H1 (cell line): Measurements from ENCODE around the gene DNAJB1. TPM values are rescaled to one million over a fixed set of nuclear protein-coding genes. Genes with fewer than 3 reads are reported as not detected.
"Not testable (repeated sequence)": the region's sequence is repeated elsewhere in the genome, so short reads cannot be mapped to it uniquely, and the experiment has no call there.

Experiments used
- CTCF ChIA-PET: fragments of 300-600 bp; sonication (Branson Sonifier 250); formaldehyde crosslinking; loops from one replicate; lab custom pipeline; 2021; ENCODE audit not compliant: partially characterized antibody; lab: Charles Lee
- POLR2A ChIA-PET: fragments of 300-600 bp; sonication (Branson Sonifier 250); formaldehyde crosslinking; loops from one replicate; lab custom pipeline; 2021; ENCODE audit warnings: inconsistent platforms; ENCODE audit not compliant: partially characterized antibody; lab: Charles Lee
- DNase-seq, 2 experiments: peaks; one replicate each; pipeline versions ENCODE4 v3.0.0 to v3.0.0-alpha.2; 2010 to 2022; ENCODE audit warnings: low spot score in 2 of 2, low read depth in 1 of 2, mixed read lengths in 1 of 2
- FAIRE-seq: peaks from 2 replicates; lab custom pipeline; 2011; peaks lifted over from hg19 to GRCh38; lab: Jason Lieb, UNC
- H2AFZ ChIP-seq: 2 replicates; pipeline ENCODE4 v1.8.1; 2012; ENCODE audit warnings: low read length, inconsistent platforms
- H2AK5ac ChIP-seq: 2 replicates; pipeline ENCODE4 v1.6.1; 2013; ENCODE audit warnings: low read depth, low read length
- H2BK120ac ChIP-seq: replicated peaks from 2 replicates; pipeline ENCODE3; 2013; ENCODE audit warnings: low read depth, low read length, inconsistent platforms
- H2BK12ac ChIP-seq: 2 replicates; pipeline ENCODE4 v1.6.1; 2013; ENCODE audit warnings: low read depth, low read length
- H2BK15ac ChIP-seq: 2 replicates; pipeline ENCODE4 v1.6.1; 2013; ENCODE audit warnings: low read length
- H2BK20ac ChIP-seq: 2 replicates; pipeline ENCODE4 v1.6.1; 2013; ENCODE audit warnings: low read length
- H2BK5ac ChIP-seq: 2 replicates; pipeline ENCODE4 v1.6.1; 2013; ENCODE audit warnings: low read depth, low read length
- H3K14ac ChIP-seq: 2 replicates; pipeline ENCODE4 v1.6.1; 2013; ENCODE audit warnings: inconsistent platforms; ENCODE audit not compliant: insufficient read length
- H3K18ac ChIP-seq: 2 replicates; pipeline ENCODE4 v1.6.1; 2013; ENCODE audit warnings: low read length; ENCODE audit errors: extremely low read depth
- H3K23ac ChIP-seq: 2 replicates; pipeline ENCODE4 v1.6.1; 2013; ENCODE audit warnings: inconsistent platforms; ENCODE audit not compliant: insufficient read length
- H3K23me2 ChIP-seq: 2 replicates; pipeline ENCODE4 v1.6.1; 2013; ENCODE audit warnings: low read depth, low read length
- H3K27ac ChIP-seq: 2 replicates; pipeline ENCODE4 v1.6.1; 2011; ENCODE audit warnings: low read depth, low read length, inconsistent platforms
- H3K27me3 ChIP-seq, 4 experiments: replicated peaks in 1 of 4; 1 replicate in 1 of 4; 2 replicates in 3 of 4; pipeline versions ENCODE4 v1.6.1 to v1.8.1; 2011 to 2013; ENCODE audit warnings: low read length in 3 of 4, mild to moderate bottlenecking in 3 of 4, inconsistent platforms in 2 of 4, mixed read lengths in 2 of 4, moderate library complexity in 1 of 4; ENCODE audit not compliant: control insufficient read depth in 3 of 4, insufficient read depth in 3 of 4; ENCODE audit errors: extremely low read depth in 1 of 4
- H3K36me3 ChIP-seq, 4 experiments: 2 replicates each; pipeline versions ENCODE4 v1.6.1 to v1.8.1; 2011 to 2013; ENCODE audit warnings: mild to moderate bottlenecking in 4 of 4, low read length in 3 of 4, moderate library complexity in 2 of 4, control low read depth in 1 of 4, inconsistent platforms in 1 of 4; ENCODE audit not compliant: insufficient read depth in 4 of 4, control insufficient read depth in 2 of 4
- H3K4ac ChIP-seq: replicated peaks from 2 replicates; pipeline ENCODE3; 2013; ENCODE audit warnings: low read length, low read depth, mixed read lengths, inconsistent platforms; ENCODE audit not compliant: insufficient read length
- H3K4me1 ChIP-seq, 4 experiments: replicated peaks in 1 of 4; 1 replicate in 1 of 4; 2 replicates in 3 of 4; pipeline versions ENCODE4 v1.6.1 to v1.8.1; 2011 to 2013; ENCODE audit warnings: low read length in 3 of 4, inconsistent platforms in 2 of 4, mixed read lengths in 1 of 4; ENCODE audit not compliant: insufficient read depth in 4 of 4, control insufficient read depth in 3 of 4
- H3K4me2 ChIP-seq, 2 experiments: 2 replicates each; pipeline versions ENCODE4 v1.6.1 to v1.8.1; 2011 to 2013; ENCODE audit warnings: low read depth in 2 of 2, low read length in 2 of 2, control low read depth in 1 of 2, inconsistent platforms in 1 of 2, mild to moderate bottlenecking in 1 of 2; ENCODE audit not compliant: insufficient read depth in 1 of 2
- H3K4me3 ChIP-seq, 4 experiments: fragments of 200-600, 300-600 bp in 1 of 4; sonication (generic), shearing (Covaris generic), sonication (Bioruptor Twin) in 1 of 4; 2 replicates each; pipeline versions ENCODE4 v1.5.1 to v1.8.1; 2011 to 2016; ENCODE audit warnings: low read length in 4 of 4, low read depth in 3 of 4, control low read depth in 2 of 4, inconsistent platforms in 2 of 4, mild to moderate bottlenecking in 2 of 4, mixed read lengths in 1 of 4, moderate library complexity in 1 of 4; ENCODE audit not compliant: insufficient read depth in 2 of 4; ENCODE audit errors: extremely low read depth in 1 of 4
- H3K56ac ChIP-seq: replicated peaks from 2 replicates; pipeline ENCODE3; 2013; ENCODE audit warnings: low read depth, mild to moderate bottlenecking, mixed read lengths, low read length, inconsistent platforms; ENCODE audit not compliant: insufficient read length
- H3K79me1 ChIP-seq: 2 replicates; pipeline ENCODE4 v1.6.1; 2013; ENCODE audit warnings: low read depth, low read length, control low read depth
- H3K79me2 ChIP-seq, 2 experiments: 2 replicates each; pipeline versions ENCODE4 v1.6.1 to v1.8.1; 2012 to 2013; ENCODE audit warnings: low read length in 2 of 2, mild to moderate bottlenecking in 2 of 2, inconsistent platforms in 1 of 2; ENCODE audit not compliant: insufficient read depth in 2 of 2, control insufficient read depth in 1 of 2
- H3K9ac ChIP-seq, 4 experiments: replicated peaks in 1 of 4; 1 replicate in 1 of 4; 2 replicates in 3 of 4; pipeline versions ENCODE4 v1.6.1 to v1.8.1; 2011 to 2013; ENCODE audit warnings: low read depth in 3 of 4, low read length in 3 of 4, control low read depth in 2 of 4, mild to moderate bottlenecking in 2 of 4, moderate library complexity in 2 of 4, inconsistent platforms in 1 of 4; ENCODE audit errors: extremely low read depth in 1 of 4
- H3K9me3 ChIP-seq, 2 experiments: 2 replicates each; pipeline versions ENCODE4 v1.6.1 to v1.8.1; 2012 to 2013; ENCODE audit warnings: mild to moderate bottlenecking in 2 of 2, moderate library complexity in 2 of 2, control low read depth in 1 of 2, inconsistent platforms in 1 of 2, low read depth in 1 of 2, low read length in 1 of 2, mixed read lengths in 1 of 2; ENCODE audit not compliant: insufficient read depth in 2 of 2
- H4K20me1 ChIP-seq, 2 experiments: replicated peaks in 1 of 2; 2 replicates each; pipeline versions ENCODE3 to v1.8.1; 2011 to 2013; ENCODE audit warnings: inconsistent platforms in 2 of 2, low read length in 2 of 2, mild to moderate bottlenecking in 1 of 2; ENCODE audit not compliant: insufficient read depth in 2 of 2, control insufficient read depth in 1 of 2
- H4K5ac ChIP-seq: 2 replicates; pipeline ENCODE4 v1.6.1; 2013; ENCODE audit warnings: low read length, low read depth, mixed read lengths, inconsistent platforms; ENCODE audit not compliant: insufficient read length
- H4K8ac ChIP-seq: 2 replicates; pipeline ENCODE4 v1.8.0; 2013; ENCODE audit warnings: mild to moderate bottlenecking, moderate library complexity, low read length, inconsistent platforms; ENCODE audit not compliant: insufficient read depth; ENCODE audit errors: extremely low read depth
- H4K91ac ChIP-seq: replicated peaks from 2 replicates; pipeline ENCODE3; 2013; ENCODE audit warnings: low read length, mixed read lengths, inconsistent platforms; ENCODE audit not compliant: insufficient read length
- ASH2L ChIP-seq: fragments of 200-600, 300-600 bp; sonication (generic); IDR thresholded peaks from one replicate; pipeline ENCODE4 v1.7.1; 2017; ENCODE audit warnings: low read length
- JUND ChIP-seq: IDR thresholded peaks from 2 replicates; pipeline ENCODE4 v1.6.1; 2011; ENCODE audit warnings: mild to moderate bottlenecking, improper control_type of control experiment, low read length
- TCF12 ChIP-seq: IDR thresholded peaks from 2 replicates; pipeline ENCODE4 v1.6.1; 2011; ENCODE audit warnings: low read depth, mild to moderate bottlenecking, low read length
- WGBS, 2 experiments: shearing (Covaris generic) in 1 of 2; methylation state at CpG; one replicate each; pipeline versions ENCODE4 v1.1.6 to v1.1.7; 2013 to 2015; ENCODE audit warnings: low lambda C conversion rate in 2 of 2, mixed read lengths in 2 of 2, inconsistent platforms in 1 of 2, low coverage in 1 of 2, missing lambda C conversion rate in 1 of 2; ENCODE audit not compliant: insufficient replicate concordance in 2 of 2, insufficient coverage in 1 of 2, insufficient read length in 1 of 2; ENCODE audit errors: extremely low coverage in 1 of 2, missing lambda C conversion rate in 1 of 2; 5-methylcytosine and 5-hydroxymethylcytosine counted together
- polyA plus RNA-seq, 7 experiments: library from polyadenylated mRNA; depleted of rRNA in 3 of 7; stranded (reverse) in 5 of 7; unstranded in 2 of 7; fragments of >200 nt in 5 of 7; fragments of 200-250 nt in 2 of 7; gene quantifications; 1 replicate in 5 of 7; 2 replicates in 1 of 7; 4 replicates in 1 of 7; pipeline versions ENCODE4 v1.2.1 to v1.2.3, GENCODE V29; 2011 to 2013; ENCODE audit warnings: missing spikeins in 2 of 7, mixed read lengths in 2 of 7
- total RNA-seq: library from RNA; stranded (reverse); fragmentation: NEBNext Ultra II Directional; extraction: Animal tissue kit (Norgen Biotek cat#: 25700); gene quantifications from 2 replicates; pipeline ENCODE4 v1.2.1, GENCODE V29; 2021

DNAJB1 gene
- total and polyA plus RNA-seq, 2 of the 8 experiments (the other 6 are each of a cell fraction or from before 2014, with no cell fraction given) = 62.9 to 64.3 TPM

- TF ChIP-seq JUND (no peak), TCF12 (no peak), ASH2L (no peak)
Observed at GRCh38 chr19:14553042-14553938, 35.1 kb upstream of the DNAJB1 start (continued).

GRCh38 chr19:14552006-14552360, 33.8 kb upstream of the DNAJB1 start:
- H3K23me2 ChIP-seq, DNase-seq, H3K9me3 ChIP-seq, H4K8ac ChIP-seq, H3K27ac ChIP-seq, H3K4ac ChIP-seq, H3K4me3 ChIP-seq, H2BK20ac ChIP-seq, H2AFZ ChIP-seq, H3K27me3 ChIP-seq, H3K9ac ChIP-seq, H3K23ac ChIP-seq, H3K56ac ChIP-seq, H2BK15ac ChIP-seq, POLR2A ChIA-PET, H2BK12ac ChIP-seq, H2BK120ac ChIP-seq, H3K18ac ChIP-seq, FAIRE-seq, H3K4me1 ChIP-seq, H4K5ac ChIP-seq, H2AK5ac ChIP-seq, H2BK5ac ChIP-seq, H4K91ac ChIP-seq, H3K14ac ChIP-seq, H3K79me2 ChIP-seq, H3K36me3 ChIP-seq, H3K4me2 ChIP-seq, H3K79me1 ChIP-seq: not testable (repeated sequence)
- CTCF ChIA-PET = interaction anchor here (0.7 to 2.1 kb wide), 8 partner anchors 10 to 52 kb away, joined by 3 to 10 read pairs (median 4); no protein-coding TSS in a partner anchor
- WGBS, 2 experiments = 100% methylated on average over 2 of the region's 8 CpGs; no CpG with 5 or more reads in 1 of the 2 experiments
- peaks cover 3 to 12% of the 10 kb centered on the region in 2 experiments for H4K20me1 ChIP-seq
